OCI-M1 (cell line): ENCODE results near the gene ZEB1.

Experiments used
- DNase-seq: peaks from one replicate; lab custom pipeline; 2025; lab: John Stamatoyannopoulos, UW

ZEB1 gene

GRCh38 chr10:31318854-31319601 is at the start of gene ZEB1:
Gene ZEB1 (plus strand): TSS chr10:31319216. CDS start chr10:31319235, 19 bp downstream.
- peak; percentile 60 for DNase-seq

- no peak for DNase-seq
These were observed 48.1 kb upstream of the ZEB1 start for GRCh38 chr10:31270954-31271353.

- no peak for DNase-seq
These were observed 46.2 kb upstream of the ZEB1 start for GRCh38 chr10:31272841-31273240.

GRCh38 chr10:31273789-31274188 is 45.2 kb upstream of the ZEB1 start:
- DNase-seq: no peak

- DNase-seq: no peak
These were observed 44.7 kb upstream of the ZEB1 start for GRCh38 chr10:31274310-31274709.

- peak; percentile 29 for DNase-seq
These were observed 40.6 kb upstream of the ZEB1 start for GRCh38 chr10:31278279-31278941.

- DNase-seq: no peak
These were observed 38.0 kb upstream of the ZEB1 start for GRCh38 chr10:31280972-31281371.

GRCh38 chr10:31288001-31288400 is 31.0 kb upstream of the ZEB1 start:
- DNase-seq: no peak

GRCh38 chr10:31288962-31289361 is 30.1 kb upstream of the ZEB1 start:
- DNase-seq: no peak

- no peak for DNase-seq
These were observed 28.6 kb upstream of the ZEB1 start for GRCh38 chr10:31290386-31290785.

GRCh38 chr10:31291123-31291522 is 27.9 kb upstream of the ZEB1 start:
- DNase-seq: no peak

GRCh38 chr10:31294558-31294957 is 24.5 kb upstream of the ZEB1 start:
- no peak for DNase-seq

GRCh38 chr10:31296754-31297153 is 22.3 kb upstream of the ZEB1 start:
- DNase-seq: no peak

GRCh38 chr10:31299119-31299518 is 19.9 kb upstream of the ZEB1 start:
- no peak for DNase-seq

GRCh38 chr10:31303212-31303611 is 15.8 kb upstream of the ZEB1 start:
- DNase-seq: no peak

- no peak for DNase-seq
These were observed 14.6 kb upstream of the ZEB1 start for GRCh38 chr10:31304291-31304970.

- DNase-seq: no peak
These were observed 5.6 kb upstream of the ZEB1 start for GRCh38 chr10:31313396-31313795.

- DNase-seq: no peak
These were observed 4.5 kb upstream of the ZEB1 start for GRCh38 chr10:31314256-31315150.

GRCh38 chr10:31315453-31315852 is 3.6 kb upstream of the ZEB1 start:
- DNase-seq: no peak

GRCh38 chr10:31317171-31317570 is 1.8 kb upstream of the ZEB1 start:
- DNase-seq: no peak

GRCh38 chr10:31317652-31318381 is 1.2 kb upstream of the ZEB1 start:
- DNase-seq: no peak
